ENCODE results near the gene TDRD3.

- no peak for TF ChIP-seq CTCF (IDR thresholded peaks at IDR 0.05)
- TF ChIP-seq POLR2AphosphoS5 (IDR thresholded peaks at IDR 0.05) = no peak
Measured at GRCh38 chr13:60577761-60578160, 180.7 kb downstream of the TDRD3 start.

Data from breast epithelium (tissue), 3 donors.